Measurements from ENCODE around the gene ZNF664. TPM values are rescaled to one million over a fixed set of nuclear protein-coding genes. Genes with fewer than 3 reads are reported as not detected.

Gene ZNF664
- polyA plus RNA-seq, 1 experiment, result 42.4 TPM

GRCh38 chr12:124024776-124025175 is 51.8 kb downstream of the ZNF664 start:
- no peak for TF ChIP-seq CTCF (IDR thresholded peaks at IDR 0.05; ENCODE audit: insufficient read depth, low read depth, low read length)

GRCh38 chr12:124025661-124026060 is 52.6 kb downstream of the ZNF664 start:
- no peak for DNase-seq (ENCODE audit: low read depth)
- H3K27me3 ChIP-seq (ENCODE audit: control insufficient read depth, insufficient read depth, low read length), result no peaks in the 10 kb centered on the region
- TF ChIP-seq CTCF (IDR thresholded peaks at IDR 0.05; ENCODE audit: insufficient read depth, low read depth, low read length), result no peak
- H3K36me3 ChIP-seq (ENCODE audit: control insufficient read depth, insufficient read depth, low read length), result no peaks in the 10 kb centered on the region
- ChIA-PET CTCF (interaction anchor here (1.9 kb wide), 1 partner anchor 11 kb away, joined by 11 read pairs; no protein-coding TSS in a partner anchor), POLR2A (interaction anchor here (0.6 kb wide), 1 partner anchor 149 kb away, joined by 6 read pairs; no protein-coding TSS in a partner anchor)
- H3K4me3 ChIP-seq (ENCODE audit: low read depth, low read length), result no peak overlapping the region

More at GRCh38 chr12:124024776-124025175, 51.8 kb downstream of the ZNF664 start:
- no peak overlapping the region for H3K4me3 ChIP-seq (ENCODE audit: low read depth, low read length)
- ChIA-PET POLR2A (no interaction called here), CTCF (interaction anchor here (1.5 to 1.9 kb wide), 2 partner anchors 7 to 12 kb away, joined by 4 to 11 read pairs; no protein-coding TSS in a partner anchor)
- H3K36me3 ChIP-seq (ENCODE audit: control insufficient read depth, insufficient read depth, low read length), result no peaks in the 10 kb centered on the region
- no peaks in the 10 kb centered on the region for H3K27me3 ChIP-seq (ENCODE audit: control insufficient read depth, insufficient read depth, low read length)
- DNase-seq (ENCODE audit: low read depth), result no peak

- POLR2A ChIA-PET, result no interaction called here
- CTCF ChIA-PET, result interaction anchor here (1.6 kb wide), 1 partner anchor 295 kb away, joined by 3 read pairs; no protein-coding TSS in a partner anchor
Measured at GRCh38 chr12:124026755-124027745, 54.0 kb downstream of the ZNF664 start.

GRCh38 chr12:124027753-124028554 is 54.9 kb downstream of the ZNF664 start:
- ChIA-PET POLR2A (no interaction called here), CTCF (interaction anchor here (0.9 to 1.6 kb wide), 2 partner anchors 8 to 294 kb away, joined by 3 to 4 read pairs; no protein-coding TSS in a partner anchor)
- H3K4me3 ChIP-seq (ENCODE audit: low read depth, low read length), result no peak overlapping the region
- TF ChIP-seq CTCF (IDR thresholded peaks at IDR 0.05; ENCODE audit: insufficient read depth, low read depth, low read length), result no peak
- no peaks in the 10 kb centered on the region for H3K36me3 ChIP-seq (ENCODE audit: control insufficient read depth, insufficient read depth, low read length)
- H3K27me3 ChIP-seq (ENCODE audit: control insufficient read depth, insufficient read depth, low read length), result no peaks in the 10 kb centered on the region
- no peak for DNase-seq (ENCODE audit: low read depth)

More at GRCh38 chr12:124026755-124027745, 54.0 kb downstream of the ZNF664 start:
- Histone ChIP-seq H3K27me3 (ENCODE audit: control insufficient read depth, insufficient read depth, low read length) (no peaks in the 10 kb centered on the region), H3K36me3 (ENCODE audit: control insufficient read depth, insufficient read depth, low read length) (no peaks in the 10 kb centered on the region), H3K4me3 (ENCODE audit: low read depth, low read length) (no peak overlapping the region)
- DNase-seq (ENCODE audit: low read depth), result no peak
- TF ChIP-seq CTCF (IDR thresholded peaks at IDR 0.05; ENCODE audit: insufficient read depth, low read depth, low read length), result no peak

Measured in BJ (cell line).